ENCODE measurements around the gene DGKE.

The DGKE gene

DNA sequence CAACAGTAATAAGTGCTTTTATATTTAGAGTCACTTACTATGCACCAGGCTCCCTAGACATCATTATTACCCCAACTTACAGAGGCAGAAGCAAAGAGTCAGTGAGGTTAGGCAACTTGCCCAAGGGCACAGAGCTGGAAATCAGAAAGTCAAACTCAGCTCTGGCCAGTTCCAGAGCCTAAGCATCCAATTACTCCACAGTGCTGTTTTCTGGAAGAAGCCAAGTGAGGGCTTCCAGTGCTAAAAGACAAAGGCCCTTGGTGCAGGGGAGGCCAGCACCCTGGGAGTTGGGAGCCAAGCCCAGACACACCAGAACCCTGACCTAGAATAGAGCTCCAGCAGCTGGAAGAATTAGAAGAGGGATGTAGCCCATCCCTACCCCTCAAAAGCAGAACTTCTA lies 40.4 kb upstream of the DGKE start:
- no peak for ATAC-seq (ENCODE audit: low read depth)
- no peak overlapping the region for H3K4me3 ChIP-seq (ENCODE audit: severe bottlenecking)
- no peak for DNase-seq (ENCODE audit: low spot score)
- no peak overlapping the region for H3K27ac ChIP-seq (ENCODE audit: poor library complexity, severe bottlenecking)
- H3K27me3 ChIP-seq (ENCODE audit: insufficient read depth, poor library complexity, severe bottlenecking), result no peaks in the 10 kb centered on the region
- no peaks in the 10 kb centered on the region for H3K4me1 ChIP-seq (ENCODE audit: insufficient read depth, poor library complexity, severe bottlenecking)
- H3K36me3 ChIP-seq (ENCODE audit: low read depth), result no peaks in the 10 kb centered on the region
- no peaks in the 10 kb centered on the region for H3K9me3 ChIP-seq (ENCODE audit: severe bottlenecking)
- TF ChIP-seq, protein P1, sequence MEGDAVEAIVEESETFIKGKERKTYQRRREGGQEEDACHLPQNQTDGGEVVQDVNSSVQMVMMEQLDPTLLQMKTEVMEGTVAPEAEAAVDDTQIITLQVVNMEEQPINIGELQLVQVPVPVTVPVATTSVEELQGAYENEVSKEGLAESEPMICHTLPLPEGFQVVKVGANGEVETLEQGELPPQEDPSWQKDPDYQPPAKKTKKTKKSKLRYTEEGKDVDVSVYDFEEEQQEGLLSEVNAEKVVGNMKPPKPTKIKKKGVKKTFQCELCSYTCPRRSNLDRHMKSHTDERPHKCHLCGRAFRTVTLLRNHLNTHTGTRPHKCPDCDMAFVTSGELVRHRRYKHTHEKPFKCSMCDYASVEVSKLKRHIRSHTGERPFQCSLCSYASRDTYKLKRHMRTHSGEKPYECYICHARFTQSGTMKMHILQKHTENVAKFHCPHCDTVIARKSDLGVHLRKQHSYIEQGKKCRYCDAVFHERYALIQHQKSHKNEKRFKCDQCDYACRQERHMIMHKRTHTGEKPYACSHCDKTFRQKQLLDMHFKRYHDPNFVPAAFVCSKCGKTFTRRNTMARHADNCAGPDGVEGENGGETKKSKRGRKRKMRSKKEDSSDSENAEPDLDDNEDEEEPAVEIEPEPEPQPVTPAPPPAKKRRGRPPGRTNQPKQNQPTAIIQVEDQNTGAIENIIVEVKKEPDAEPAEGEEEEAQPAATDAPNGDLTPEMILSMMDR (IDR thresholded peaks at IDR 0.05; ENCODE audit: poor library complexity, severe bottlenecking), result no peak

DNA sequence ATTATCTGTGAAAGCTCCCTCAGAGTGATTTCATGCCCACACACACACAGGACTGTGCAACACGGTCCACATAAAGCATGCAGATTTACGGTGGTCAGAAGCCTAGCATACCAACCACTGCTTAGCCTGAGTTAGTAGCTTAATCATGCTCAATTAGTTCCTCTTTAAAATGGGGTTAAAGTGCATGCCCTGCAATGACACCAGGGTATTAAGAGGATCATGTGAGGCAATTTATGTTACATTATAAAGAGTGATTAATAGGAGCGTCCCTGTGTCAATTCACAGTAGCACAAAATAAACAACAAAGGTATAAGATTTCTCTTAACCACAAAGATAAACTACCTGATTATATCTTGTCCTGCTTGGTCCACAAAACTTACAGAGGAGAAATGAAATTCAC lies 40.0 kb upstream of the DGKE start:
- TF ChIP-seq, protein P1 (IDR thresholded peaks at IDR 0.05; ENCODE audit: poor library complexity, severe bottlenecking), result no peak
- no peak overlapping the region for H3K4me3 ChIP-seq (ENCODE audit: severe bottlenecking)
- no peaks in the 10 kb centered on the region for H3K36me3 ChIP-seq (ENCODE audit: low read depth)
- H3K27ac ChIP-seq (ENCODE audit: poor library complexity, severe bottlenecking), result no peak overlapping the region
- H3K9me3 ChIP-seq (ENCODE audit: severe bottlenecking), result no peaks in the 10 kb centered on the region
- no peaks in the 10 kb centered on the region for H3K27me3 ChIP-seq (ENCODE audit: insufficient read depth, poor library complexity, severe bottlenecking)
- no peak for DNase-seq (ENCODE audit: low spot score)
- no peaks in the 10 kb centered on the region for H3K4me1 ChIP-seq (ENCODE audit: insufficient read depth, poor library complexity, severe bottlenecking)
- no peak for ATAC-seq (ENCODE audit: low read depth)

DNA sequence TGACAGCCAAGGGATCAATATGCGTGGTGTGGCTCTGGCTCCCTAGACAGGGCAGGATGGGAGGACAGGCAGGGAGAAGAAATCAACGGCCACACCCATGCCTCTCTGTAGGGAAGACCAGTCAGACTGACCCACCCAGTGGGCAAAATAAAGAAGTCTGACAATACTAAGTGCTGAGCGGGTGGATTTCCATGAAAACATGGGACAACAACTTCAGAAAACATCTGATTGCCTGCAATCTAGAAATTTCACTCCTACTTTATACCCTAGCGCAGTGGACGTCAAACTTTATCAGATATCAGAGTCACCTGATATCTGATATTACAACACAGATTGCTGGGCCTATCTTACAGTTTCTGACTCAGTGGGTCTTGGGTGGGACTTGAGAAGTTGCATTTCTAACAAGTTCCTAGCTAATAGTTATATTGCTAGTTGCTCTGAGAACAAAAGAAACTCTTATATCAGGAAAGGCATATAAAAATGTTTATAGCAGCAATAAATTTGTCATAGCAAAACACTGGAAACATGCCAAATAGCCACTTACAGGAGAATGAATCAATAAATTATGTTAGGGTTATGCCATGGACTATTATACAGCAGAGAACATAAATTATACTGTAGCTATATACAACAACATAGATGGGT lies 38.6 kb upstream of the DGKE start:
- H3K36me3 ChIP-seq (ENCODE audit: low read depth), result no peaks in the 10 kb centered on the region
- ATAC-seq (ENCODE audit: low read depth) (no peak), DNase-seq (ENCODE audit: low spot score) (no peak)
- H3K27me3 ChIP-seq (ENCODE audit: insufficient read depth, poor library complexity, severe bottlenecking), result no peaks in the 10 kb centered on the region
- TF ChIP-seq, protein P1 (IDR thresholded peaks at IDR 0.05; ENCODE audit: poor library complexity, severe bottlenecking), result no peak
- no peaks in the 10 kb centered on the region for H3K4me1 ChIP-seq (ENCODE audit: insufficient read depth, poor library complexity, severe bottlenecking)
- H3K27ac ChIP-seq (ENCODE audit: poor library complexity, severe bottlenecking), result no peak overlapping the region
- H3K4me3 ChIP-seq (ENCODE audit: severe bottlenecking), result no peak overlapping the region
- H3K9me3 ChIP-seq (ENCODE audit: severe bottlenecking), result no peaks in the 10 kb centered on the region

DNA sequence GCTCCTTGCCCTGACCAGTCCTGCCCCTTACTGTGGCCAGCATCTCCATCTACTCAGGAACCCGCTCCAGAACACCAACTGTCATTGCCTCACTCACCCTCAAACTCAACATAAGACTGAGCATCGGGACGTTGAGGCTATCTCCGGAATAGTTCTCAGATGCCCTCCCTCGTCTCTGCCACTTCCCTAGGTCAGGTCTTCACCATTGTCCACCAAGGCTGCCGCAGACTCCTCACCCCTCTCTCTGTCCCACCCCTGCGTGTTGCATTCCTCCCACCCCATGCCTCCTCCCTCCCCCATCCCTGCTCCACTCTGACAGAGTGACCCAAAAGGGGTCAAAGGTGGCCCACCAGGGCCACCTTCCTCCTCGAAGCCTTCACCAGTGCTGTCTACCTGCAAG lies 37.4 kb upstream of the DGKE start:
- Histone ChIP-seq H3K27ac (ENCODE audit: poor library complexity, severe bottlenecking) (no peak overlapping the region), H3K36me3 (ENCODE audit: low read depth) (no peaks in the 10 kb centered on the region), H3K27me3 (ENCODE audit: insufficient read depth, poor library complexity, severe bottlenecking) (no peaks in the 10 kb centered on the region), H3K4me3 (ENCODE audit: severe bottlenecking) (no peak overlapping the region), H3K9me3 (ENCODE audit: severe bottlenecking) (no peaks in the 10 kb centered on the region), H3K4me1 (ENCODE audit: insufficient read depth, poor library complexity, severe bottlenecking) (no peaks in the 10 kb centered on the region)
- DNase-seq (ENCODE audit: low spot score) (no peak), ATAC-seq (ENCODE audit: low read depth) (no peak)
- TF ChIP-seq, protein P1 (IDR thresholded peaks at IDR 0.05; ENCODE audit: poor library complexity, severe bottlenecking), result no peak

DNA sequence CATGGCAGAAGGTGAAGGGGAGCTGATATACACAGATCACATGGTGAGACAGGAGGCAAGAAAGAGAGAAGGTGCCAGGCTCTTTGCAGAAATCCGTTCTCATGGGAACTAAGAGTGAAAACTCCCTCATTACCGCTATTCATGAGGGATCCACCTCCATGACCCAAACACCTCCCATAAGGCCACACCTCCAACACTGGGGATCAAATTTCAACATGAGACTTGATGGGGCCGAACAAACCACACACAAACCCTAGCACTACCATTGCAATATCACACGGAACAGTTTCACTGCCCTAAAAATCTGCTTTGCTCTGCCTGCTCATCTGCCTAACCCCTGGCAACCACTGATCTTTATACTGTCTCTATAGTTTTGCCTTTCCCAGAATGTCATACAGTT lies 35.0 kb upstream of the DGKE start:
- Histone ChIP-seq H3K27ac (ENCODE audit: poor library complexity, severe bottlenecking) (no peak overlapping the region), H3K4me1 (ENCODE audit: insufficient read depth, poor library complexity, severe bottlenecking) (no peaks in the 10 kb centered on the region), H3K9me3 (ENCODE audit: severe bottlenecking) (no peaks in the 10 kb centered on the region), H3K27me3 (ENCODE audit: insufficient read depth, poor library complexity, severe bottlenecking) (no peaks in the 10 kb centered on the region), H3K36me3 (ENCODE audit: low read depth) (no peaks in the 10 kb centered on the region), H3K4me3 (ENCODE audit: severe bottlenecking) (no peak overlapping the region)
- no peak for DNase-seq (ENCODE audit: low spot score)
- TF ChIP-seq, protein P1 (IDR thresholded peaks at IDR 0.05; ENCODE audit: poor library complexity, severe bottlenecking), result no peak
- no peak for ATAC-seq (ENCODE audit: low read depth)
